Stimulated activated effector memory CD8-positive, alpha-beta T cell treated with anti-CD3 and anti-CD28 coated beads, Interleukin-12 subunit alpha, Interleukin-12 subunit beta, amount 100 ng/mL, for 72 hours (primary cell): ENCODE measurements around the gene RPS19.

Experiments
- ATAC-seq: fragments of 150-1000 bp; cut with Tn5 transposase; 2 replicates; pipeline ENCODE4 v1.10.0; 2021
- DNase-seq, 2 donors: peaks; one replicate each; pipeline ENCODE4 v3.0.0; 2021 to 2022; ENCODE audit warnings: low spot score in 2 of 2
- H3K27ac Mint-ChIP-seq: one replicate; pipeline ENCODE4 v1.8.0; 2022; ENCODE audit warnings: mild to moderate bottlenecking, mixed read lengths
- H3K36me3 Mint-ChIP-seq: one replicate; pipeline ENCODE4 v1.8.0; 2022; ENCODE audit warnings: mild to moderate bottlenecking, mixed read lengths
- H3K4me1 Mint-ChIP-seq: one replicate; pipeline ENCODE4 v1.8.0; 2022; ENCODE audit warnings: mixed read lengths
- H3K4me3 Mint-ChIP-seq: one replicate; pipeline ENCODE4 v1.8.0; 2022; ENCODE audit warnings: mild to moderate bottlenecking, mixed read lengths
- H3K9me3 Mint-ChIP-seq: one replicate; pipeline ENCODE4 v1.8.0; 2022; ENCODE audit warnings: mixed read lengths

Gene RPS19

DNA sequence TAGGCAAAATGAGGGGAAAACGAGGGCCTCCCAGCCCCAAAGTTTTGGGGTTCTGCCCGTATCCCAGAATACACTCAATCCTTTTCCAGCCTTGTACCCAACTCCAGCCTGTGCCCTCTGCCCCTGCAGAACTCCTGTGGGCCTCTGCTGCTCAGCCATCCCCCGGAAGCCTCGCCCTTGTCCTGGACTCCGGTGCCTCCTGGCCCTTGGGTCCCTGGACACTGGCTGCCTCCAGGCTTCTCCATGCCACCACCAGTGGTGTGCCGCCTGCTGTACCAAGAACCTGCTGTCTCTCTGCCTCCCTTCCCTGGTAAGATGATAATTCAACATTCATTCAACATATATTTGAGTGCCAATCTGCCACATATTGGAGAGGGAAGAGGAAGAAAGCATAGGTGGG, 11.4 kb upstream of the RPS19 start:
- Mint-ChIP-seq H3K36me3 (no peaks in the 10 kb centered on the region), H3K27ac (peak overlapping the region; percentile 44), H3K9me3 (peaks cover 5% of the 10 kb centered on the region), H3K4me1 (no peaks in the 10 kb centered on the region), H3K4me3 (no peak overlapping the region)
- DNase-seq (no peak), ATAC-seq (no peak)

- Mint-ChIP-seq H3K36me3 (no peaks in the 10 kb centered on the region), H3K27ac (peak overlapping the region; percentile 44)
- no peak for DNase-seq
These were observed 11.0 kb upstream of the RPS19 start for GRCh38 chr19:41849067-41849466.

GRCh38 chr19:41850381-41850780, 9.7 kb upstream of the RPS19 start:
- DNase-seq (no peak), ATAC-seq (no peak)
- no peak overlapping the region for H3K4me3 Mint-ChIP-seq
- no peak overlapping the region for H3K27ac Mint-ChIP-seq
- H3K4me1 Mint-ChIP-seq = no peaks in the 10 kb centered on the region
- no peaks in the 10 kb centered on the region for H3K9me3 Mint-ChIP-seq
- no peaks in the 10 kb centered on the region for H3K36me3 Mint-ChIP-seq

More at GRCh38 chr19:41849067-41849466, 11.0 kb upstream of the RPS19 start:
- peak; percentile 42 for ATAC-seq
- H3K4me1 Mint-ChIP-seq = no peaks in the 10 kb centered on the region
- H3K9me3 Mint-ChIP-seq = peaks cover 2% of the 10 kb centered on the region
- no peak overlapping the region for H3K4me3 Mint-ChIP-seq

DNA sequence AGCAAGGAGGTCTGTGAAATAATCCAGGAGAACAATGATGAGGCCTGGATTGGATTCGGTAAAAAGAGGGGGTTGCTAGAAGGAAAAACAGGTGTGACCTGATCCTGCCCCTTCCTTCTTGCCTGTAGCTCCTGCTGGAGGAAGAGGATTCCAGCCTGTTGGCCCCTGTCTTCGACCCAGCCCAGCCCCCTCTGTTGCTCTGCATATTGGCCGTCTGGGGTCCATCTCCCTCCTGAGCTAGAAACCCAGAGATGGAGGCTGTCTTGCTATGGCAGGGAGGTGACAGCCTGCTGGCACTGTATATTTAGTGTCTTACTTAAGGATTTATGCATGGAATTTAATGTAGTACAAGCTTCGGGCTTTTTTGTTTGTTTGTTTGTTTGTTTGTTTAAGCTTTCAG, 8.6 kb upstream of the RPS19 start:
- no peak overlapping the region for H3K4me3 Mint-ChIP-seq
- H3K9me3 Mint-ChIP-seq = no peaks in the 10 kb centered on the region
- H3K36me3 Mint-ChIP-seq = no peaks in the 10 kb centered on the region
- ATAC-seq (no peak), DNase-seq (no peak)
- no peaks in the 10 kb centered on the region for H3K4me1 Mint-ChIP-seq
- no peak overlapping the region for H3K27ac Mint-ChIP-seq

- Mint-ChIP-seq H3K4me1 (no peaks in the 10 kb centered on the region), H3K4me3 (no peak overlapping the region), H3K27ac (no peak overlapping the region), H3K9me3 (no peaks in the 10 kb centered on the region), H3K36me3 (no peaks in the 10 kb centered on the region)
- no peak for DNase-seq
- no peak for ATAC-seq
These were observed 6.7 kb upstream of the RPS19 start for GRCh38 chr19:41853344-41853743.

- H3K4me1 Mint-ChIP-seq = no peaks in the 10 kb centered on the region
These were observed 6.3 kb upstream of the RPS19 start for GRCh38 chr19:41853768-41854167.

DNA sequence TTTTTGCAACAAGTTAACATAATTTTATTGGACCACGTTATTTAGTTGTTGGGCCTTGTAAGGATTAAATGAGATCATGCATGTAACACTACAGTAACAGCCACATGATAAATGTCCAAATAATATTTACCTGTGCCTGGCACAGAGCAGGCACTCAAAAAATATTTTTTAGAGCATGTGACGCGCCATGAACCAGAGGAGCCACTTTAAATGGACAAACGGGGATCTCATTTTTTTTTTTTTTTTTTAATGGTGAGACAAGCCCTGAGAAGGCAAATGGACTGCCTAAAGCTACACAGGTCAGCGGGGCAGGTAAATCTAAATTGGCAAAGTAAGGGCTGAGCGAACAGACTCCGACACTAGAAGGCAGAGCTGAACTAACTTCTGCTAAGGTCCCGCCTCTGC, 840 bp upstream of the RPS19 start:
- Mint-ChIP-seq H3K4me3 (peak overlapping the region; percentile 82), H3K36me3 (peaks cover 49% of the 10 kb centered on the region), H3K27ac (peak overlapping the region; percentile 95), H3K4me1 (peaks cover 43% of the 10 kb centered on the region), H3K9me3 (no peaks in the 10 kb centered on the region)
- DNase-seq = no peak
- ATAC-seq = no peak

More at GRCh38 chr19:41853768-41854167, 6.3 kb upstream of the RPS19 start:
- Mint-ChIP-seq H3K36me3 (no peaks in the 10 kb centered on the region), H3K9me3 (no peaks in the 10 kb centered on the region), H3K27ac (no peak overlapping the region), H3K4me3 (no peak overlapping the region)
- DNase-seq (no peak), ATAC-seq (no peak)

GRCh38 chr19:41860419-41861115, 512 bp downstream of the RPS19 start:
- no peak for DNase-seq
- no peak for ATAC-seq
- peak overlapping the region; percentile 82 for H3K4me3 Mint-ChIP-seq
- peaks cover 49% of the 10 kb centered on the region for H3K4me1 Mint-ChIP-seq
- H3K36me3 Mint-ChIP-seq = peaks cover 62% of the 10 kb centered on the region
- no peaks in the 10 kb centered on the region for H3K9me3 Mint-ChIP-seq
- H3K27ac Mint-ChIP-seq = peak overlapping the region; percentile 95

DNA sequence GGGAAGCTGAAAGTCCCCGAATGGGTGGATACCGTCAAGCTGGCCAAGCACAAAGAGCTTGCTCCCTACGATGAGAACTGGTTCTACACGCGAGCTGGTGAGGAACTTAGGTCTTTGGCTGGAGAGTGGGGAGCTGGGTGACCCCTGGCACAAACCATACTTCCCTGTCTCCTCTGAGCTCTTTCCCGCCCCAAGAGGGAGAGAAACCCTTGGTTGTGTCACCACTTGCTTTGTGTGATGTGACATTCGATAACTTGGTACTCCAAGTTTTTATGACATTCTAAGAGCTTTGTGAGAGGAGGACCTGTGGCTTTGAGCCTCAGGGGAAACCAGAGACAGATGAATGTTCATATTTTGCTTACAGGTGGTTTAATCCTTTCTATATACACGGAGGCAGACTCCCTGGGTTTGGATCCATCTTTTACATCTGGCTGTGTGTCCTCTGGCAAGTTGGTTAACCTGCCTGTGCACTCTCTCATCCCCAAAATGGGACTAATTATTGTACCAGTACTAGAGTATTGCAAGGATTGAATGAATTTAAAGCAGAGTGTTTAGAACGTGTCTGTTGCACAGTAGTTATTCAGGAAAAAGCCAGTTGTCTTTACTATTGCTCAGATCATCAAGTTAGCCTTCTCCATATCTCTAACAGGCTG, 1.2 kb downstream of the RPS19 start:
- ATAC-seq = no peak
- H3K27ac Mint-ChIP-seq = peak overlapping the region; percentile 95

DNA sequence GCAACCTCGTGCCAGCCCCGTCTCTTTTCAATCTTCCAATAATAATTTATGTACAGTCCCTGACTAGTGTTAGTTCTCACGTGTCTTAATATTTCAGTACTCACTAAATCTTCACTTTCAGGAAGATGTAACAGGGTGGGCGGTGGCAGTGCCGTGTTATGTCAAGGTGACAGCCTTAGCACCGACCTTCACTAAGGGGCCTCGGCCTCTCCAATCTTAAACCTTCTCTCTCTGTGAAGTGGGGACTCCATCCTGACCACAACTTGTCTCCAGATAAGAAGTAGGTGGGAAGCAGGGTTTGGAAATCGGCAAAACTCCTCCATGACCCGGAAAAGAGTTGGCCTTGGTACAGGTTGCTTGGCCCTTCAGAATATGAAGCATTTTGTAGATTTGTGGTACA, 1.8 kb downstream of the RPS19 start:
- ATAC-seq = no peak
- H3K9me3 Mint-ChIP-seq = no peaks in the 10 kb centered on the region
- no peak for DNase-seq
- peak overlapping the region; percentile 82 for H3K4me3 Mint-ChIP-seq
- peaks cover 75% of the 10 kb centered on the region for H3K36me3 Mint-ChIP-seq
- peak overlapping the region; percentile 95 for H3K27ac Mint-ChIP-seq
- peaks cover 56% of the 10 kb centered on the region for H3K4me1 Mint-ChIP-seq

More for the DNA sequence above, 1.2 kb downstream of the RPS19 start:
- H3K4me1 Mint-ChIP-seq = peaks cover 53% of the 10 kb centered on the region
- H3K36me3 Mint-ChIP-seq = peaks cover 69% of the 10 kb centered on the region
- DNase-seq = no peak
- H3K9me3 Mint-ChIP-seq = no peaks in the 10 kb centered on the region
- H3K4me3 Mint-ChIP-seq = peak overlapping the region; percentile 82

DNA sequence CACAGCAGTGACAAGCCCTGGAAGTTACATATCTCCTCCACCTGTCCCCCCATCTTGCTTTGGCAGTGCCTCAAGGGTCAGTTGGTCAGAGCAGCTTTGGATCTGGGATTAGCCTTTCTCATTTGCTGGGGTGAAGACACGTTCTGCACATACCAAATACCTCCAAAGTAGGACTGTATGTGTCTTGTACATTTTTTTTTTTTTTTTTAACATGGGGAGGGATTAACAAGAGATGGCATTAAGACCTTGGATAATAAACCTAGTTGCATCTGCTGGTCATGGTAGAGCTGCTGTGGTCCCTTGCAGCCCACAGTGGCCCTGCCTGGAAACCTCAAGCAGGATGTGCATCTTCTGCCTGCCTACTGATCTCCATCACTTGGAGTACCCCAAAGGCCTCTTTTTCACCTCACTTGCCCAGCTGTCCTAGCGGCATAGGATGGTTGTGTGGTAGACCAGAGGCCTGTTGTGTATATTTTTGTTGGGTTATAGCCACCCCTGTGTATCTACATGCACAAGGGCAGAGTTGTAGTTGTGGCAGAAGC, 2.5 kb downstream of the RPS19 start:
- no peaks in the 10 kb centered on the region for H3K9me3 Mint-ChIP-seq
- H3K36me3 Mint-ChIP-seq = peaks cover 82% of the 10 kb centered on the region
- H3K4me3 Mint-ChIP-seq = peak overlapping the region; percentile 82
- H3K4me1 Mint-ChIP-seq = peaks cover 57% of the 10 kb centered on the region
- no peak for DNase-seq
- H3K27ac Mint-ChIP-seq = peak overlapping the region; percentile 95
- ATAC-seq = no peak

DNA sequence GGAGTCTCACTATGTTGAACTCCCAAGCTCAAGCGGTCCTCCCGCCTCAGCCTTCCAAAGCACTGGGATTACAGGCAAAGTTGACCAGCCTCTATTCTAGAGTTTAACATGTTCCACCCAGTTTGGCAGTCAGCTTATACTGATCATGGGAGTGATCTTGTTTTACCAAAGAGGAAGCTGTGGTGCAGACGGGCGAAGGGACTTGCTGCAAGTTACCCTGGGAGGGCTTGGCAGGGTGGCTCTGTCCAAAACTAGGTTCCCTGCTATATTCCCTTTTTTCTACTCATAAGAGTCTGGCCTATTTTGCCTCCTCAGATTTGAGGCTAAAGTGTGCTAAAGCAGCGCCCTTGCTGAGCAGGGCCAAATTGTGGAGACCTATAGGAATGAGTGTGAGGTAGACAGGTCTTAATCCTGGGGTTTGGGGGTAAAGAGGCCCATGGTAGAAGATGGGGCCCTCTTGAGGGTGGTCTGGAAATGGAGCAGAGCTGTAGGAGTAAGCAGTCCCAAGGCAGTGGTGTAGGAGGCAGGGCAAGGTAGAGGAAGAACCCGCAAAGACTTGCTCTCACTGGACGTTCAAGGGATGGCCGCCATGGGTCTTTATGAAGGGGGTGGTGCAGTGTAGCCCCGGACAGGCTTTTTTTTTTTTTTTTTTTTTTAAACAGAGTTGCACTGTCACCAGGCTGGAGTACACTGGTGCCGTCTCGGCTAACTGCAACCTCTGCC, 3.3 kb downstream of the RPS19 start:
- ATAC-seq (no peak), DNase-seq (no peak)
- Mint-ChIP-seq H3K4me1 (peaks cover 66% of the 10 kb centered on the region), H3K4me3 (peak overlapping the region; percentile 82), H3K36me3 (peaks cover 90% of the 10 kb centered on the region), H3K9me3 (no peaks in the 10 kb centered on the region), H3K27ac (peak overlapping the region; percentile 95)

- Mint-ChIP-seq H3K36me3 (peaks cover 100% of the 10 kb centered on the region), H3K27ac (peak overlapping the region; percentile 95), H3K9me3 (no peaks in the 10 kb centered on the region), H3K4me3 (peak overlapping the region; percentile 82), H3K4me1 (peaks cover 76% of the 10 kb centered on the region)
- no peak for ATAC-seq
- no peak for DNase-seq
These were observed 4.3 kb downstream of the RPS19 start for GRCh38 chr19:41864374-41864773.

- H3K4me3 Mint-ChIP-seq = peak overlapping the region; percentile 18
- peaks cover 82% of the 10 kb centered on the region for H3K4me1 Mint-ChIP-seq
- peak; percentile 9 for ATAC-seq
These were observed 6.2 kb downstream of the RPS19 start for GRCh38 chr19:41866284-41866683.

More at GRCh38 chr19:41866284-41866683, 6.2 kb downstream of the RPS19 start:
- DNase-seq = no peak
- Mint-ChIP-seq H3K36me3 (peaks cover 100% of the 10 kb centered on the region), H3K27ac (peak overlapping the region; percentile 92), H3K9me3 (no peaks in the 10 kb centered on the region)
